Prostate gland (tissue), 2 donors: Measurements from ENCODE around the gene MUC2. TPM values are rescaled to one million over a fixed set of nuclear protein-coding genes. Genes with fewer than 3 reads are reported as not detected.

Experiments
- DNase-seq: peaks from one replicate; pipeline ENCODE4 v3.0.0-alpha.2; 2019; ENCODE audit warnings: low spot score
- H3K27ac ChIP-seq, 2 donors: fragments of 200-600 bp; sonication (generic); 2 replicates each; pipeline ENCODE4 v1.5.1; 2017 to 2019
- H3K27me3 ChIP-seq: fragments of 200-600 bp; sonication (generic); replicated peaks from 2 replicates; pipeline ENCODE4 v1.5.1; 2019; ENCODE audit not compliant: insufficient read depth
- H3K36me3 ChIP-seq, 2 donors: fragments of 200-600 bp; sonication (generic); 1 replicate in 1 of 2; 2 replicates in 1 of 2; pipeline versions ENCODE4 v1.5.1 to v1.8.1; 2017 to 2019
- H3K4me1 ChIP-seq: fragments of 200-600 bp; sonication (generic); replicated peaks from 2 replicates; pipeline ENCODE4 v1.5.1; 2019
- H3K4me3 ChIP-seq, 2 donors: fragments of 200-600 bp; sonication (generic); 2 replicates each; pipeline ENCODE4 v1.5.1; 2017 to 2019
- H3K9me3 ChIP-seq: fragments of 200-600 bp; sonication (generic); 2 replicates; pipeline ENCODE4 v1.5.1; 2017
- CTCF ChIP-seq, 4 experiments: fragments of 200-600 bp in 2 of 4; fragments of 450-650 bp in 2 of 4; sonication (generic) in 2 of 4; IDR thresholded peaks; 1 replicate in 3 of 4; 2 replicates in 1 of 4; pipeline ENCODE4 v1.5.1; 2016 to 2019; ENCODE audit warnings: antibody characterized with exemption in 4 of 4, mild to moderate bottlenecking in 2 of 4, moderate library complexity in 2 of 4
- POLR2A ChIP-seq: fragments of 450-650 bp; IDR thresholded peaks from one replicate; pipeline ENCODE4 v1.6.1; 2016; ENCODE audit warnings: antibody characterized with exemption, mild to moderate bottlenecking
- POLR2AphosphoS5 ChIP-seq: sonication (generic); formaldehyde crosslinking; IDR thresholded peaks from one replicate; pipeline ENCODE4 v1.6.1; 2017; ENCODE audit warnings: antibody characterized with exemption
- WGBS: methylation state at CpG from one replicate; pipeline ENCODE4 v1.1.5; 2018; 5-methylcytosine and 5-hydroxymethylcytosine counted together
- intact Hi-C: fragments of 100-400 bp; cut with DNase I; formaldehyde crosslinking; loops from one replicate; pipeline ENCODE4 v1.14.2; 2022
- total RNA-seq, 2 donors: library from RNA; depleted of rRNA; stranded (reverse); fragments of >200 nt; gene quantifications; one replicate each; pipeline ENCODE4 v1.1.0, GENCODE V29; 2016

MUC2 gene
- total RNA-seq, 2 donors from 2014 or later, result 0.11 TPM; not detected in 1

- intact Hi-C loops, result no loop called here
- DNase-seq, result no peak
- Histone ChIP-seq H3K27me3 (no peaks in the 10 kb centered on the region), H3K27ac (no peak overlapping the region), H3K36me3 (no peaks in the 10 kb centered on the region), H3K9me3 (no peaks in the 10 kb centered on the region), H3K4me3 (no peak overlapping the region), H3K4me1 (no peaks in the 10 kb centered on the region)
- TF ChIP-seq POLR2A (no peak), POLR2AphosphoS5 (no peak), CTCF (IDR thresholded peaks at IDR 0.05) (no peak)
- WGBS, result 49% methylated on average over 13 of the region's 16 CpGs
Measured at GRCh38 chr11:1030086-1030485, 44.6 kb upstream of the MUC2 start.

- WGBS, result 81% methylated on average over 9 of the region's 20 CpGs
Measured at GRCh38 chr11:1030556-1030955, 44.1 kb upstream of the MUC2 start.

GRCh38 chr11:1031121-1031899, 43.4 kb upstream of the MUC2 start:
- H3K27ac ChIP-seq, result no peak overlapping the region
- no peaks in the 10 kb centered on the region for H3K9me3 ChIP-seq
- H3K27me3 ChIP-seq, result no peaks in the 10 kb centered on the region
- H3K4me3 ChIP-seq, result no peak overlapping the region
- no peak for TF ChIP-seq CTCF (IDR thresholded peaks at IDR 0.05)
- TF ChIP-seq POLR2AphosphoS5, result no peak
- no peak for TF ChIP-seq POLR2A
- intact Hi-C loops, result no loop called here
- DNase-seq, result no peak
- WGBS, result 85% methylated on average over 24 of the region's 30 CpGs
- no peaks in the 10 kb centered on the region for H3K36me3 ChIP-seq
- no peaks in the 10 kb centered on the region for H3K4me1 ChIP-seq

More at GRCh38 chr11:1030556-1030955, 44.1 kb upstream of the MUC2 start:
- no peaks in the 10 kb centered on the region for H3K27me3 ChIP-seq
- TF ChIP-seq POLR2A (no peak), POLR2AphosphoS5 (no peak), CTCF (IDR thresholded peaks at IDR 0.05) (no peak)
- intact Hi-C loops, result no loop called here
- DNase-seq, result no peak
- no peak overlapping the region for H3K27ac ChIP-seq
- no peak overlapping the region for H3K4me3 ChIP-seq
- H3K4me1 ChIP-seq, result no peaks in the 10 kb centered on the region
- no peaks in the 10 kb centered on the region for H3K9me3 ChIP-seq
- H3K36me3 ChIP-seq, result no peaks in the 10 kb centered on the region

GRCh38 chr11:1032310-1032891, 42.3 kb upstream of the MUC2 start:
- Histone ChIP-seq H3K36me3 (no peaks in the 10 kb centered on the region), H3K4me3 (no peak overlapping the region), H3K27me3 (no peaks in the 10 kb centered on the region), H3K27ac (no peak overlapping the region), H3K9me3 (no peaks in the 10 kb centered on the region), H3K4me1 (no peaks in the 10 kb centered on the region)
- intact Hi-C loops, result no loop called here
- TF ChIP-seq POLR2AphosphoS5 (no peak), CTCF (IDR thresholded peaks at IDR 0.05) (no peak), POLR2A (no peak)
- DNase-seq, result no peak
- WGBS, result 94% methylated on average over 12 of the region's 12 CpGs
